SK-N-MC (cell line): ENCODE measurements around the gene TAX1BP1.

Source experiments
- FOXP2 ChIP-seq: optimal IDR thresholded peaks from 2 replicates; pipeline ENCODE3; 2011; ENCODE audit warnings: mild to moderate bottlenecking, moderate library complexity; ENCODE audit not compliant: insufficient read depth; ENCODE audit errors: extremely low read length, control extremely low read depth
- POLR2AphosphoS5 ChIP-seq: IDR thresholded peaks from 2 replicates; pipeline ENCODE4 v1.6.1; 2012; ENCODE audit warnings: mild to moderate bottlenecking, low read depth, low read length, borderline replicate concordance

- no peak for TF ChIP-seq POLR2AphosphoS5
- TF ChIP-seq FOXP2: no peak
These were observed 82.3 kb downstream of the TAX1BP1 start for GRCh38 chr7:27822245-27822644.
